ENCODE measurements around the gene ANO8.

ANO8 gene

DNA sequence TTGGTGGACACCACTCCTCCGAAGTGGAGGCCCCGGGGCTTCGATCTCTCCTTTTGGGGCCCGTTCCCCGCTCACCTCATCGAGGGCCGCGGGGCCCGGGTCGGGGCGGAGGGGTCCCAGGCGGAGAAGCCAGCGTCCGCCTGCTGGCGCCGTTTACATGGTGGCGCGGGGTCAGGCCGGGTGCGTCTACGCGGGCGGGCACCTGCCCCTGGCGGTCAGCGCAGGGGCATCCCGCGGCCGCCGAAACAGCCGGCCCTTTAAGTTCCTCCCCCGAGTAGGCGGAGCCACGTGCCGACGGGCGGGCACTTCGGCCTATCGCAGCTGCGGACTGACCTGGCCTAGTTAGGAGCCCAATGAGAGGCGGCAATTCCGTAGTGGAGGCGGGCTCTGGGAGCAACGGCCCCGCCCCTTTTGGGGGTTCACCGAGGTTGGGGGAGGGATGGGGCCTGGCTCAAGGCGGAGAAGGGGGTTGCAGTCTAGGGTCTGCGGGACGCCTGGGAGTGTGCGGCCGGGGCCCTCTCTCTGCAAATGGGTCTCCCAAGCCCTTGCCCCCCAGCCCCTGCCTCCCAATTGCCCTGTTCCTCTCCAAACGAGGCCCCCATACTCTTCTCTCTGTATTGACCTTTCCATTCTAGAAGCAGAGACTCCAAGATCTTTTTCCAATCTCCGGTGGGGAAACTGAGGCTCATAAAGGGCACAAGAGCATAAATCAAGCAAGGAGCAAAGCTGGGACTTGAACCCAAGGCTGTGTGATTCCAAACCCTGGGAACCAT is 31.3 kb downstream of the ANO8 start, which contains the start of gene ABHD8:
TSS of gene ABHD8 (minus strand) at position 259 of the 773 bp plus-strand sequence. CDS start 1,809 bp downstream, outside the sequence.
- H4K8ac ChIP-seq (ENCODE audit: low read depth, low read length): no peak within 1 kb of the TSS
- DNase-seq (ENCODE audit: low spot score): peak; percentile 96
- H3K79me1 ChIP-seq (ENCODE audit: low read depth, low read length): peaks cover 4% of the 10 kb centered on the region
- H3K4ac ChIP-seq (ENCODE audit: low read length): no peak within 1 kb of the TSS
- H3K18ac ChIP-seq (ENCODE audit: low read length): peak within 1 kb of the TSS; percentile 98
- peak within 1 kb of the TSS; percentile 94 for H3K4me2 ChIP-seq (ENCODE audit: insufficient read depth, low read length, poor library complexity, severe bottlenecking)
- H2AK5ac ChIP-seq (ENCODE audit: low read depth, low read length): peak within 1 kb of the TSS; percentile 97
- peak within 1 kb of the TSS; percentile 86 for H2BK15ac ChIP-seq (ENCODE audit: low read length)
- peak within 1 kb of the TSS; percentile 60 to 83 for H3K4me3 ChIP-seq (ENCODE audit: low read length in 2 of 2)
- H2BK12ac ChIP-seq (ENCODE audit: low read length): no peak within 1 kb of the TSS
- H3K9me3 ChIP-seq (replicated peaks in 1 of 2; ENCODE audit: control insufficient read depth in 2 of 2, insufficient read depth in 1 of 2, low read depth in 1 of 2, low read length in 2 of 2): peaks cover 0 to 2% of the 10 kb centered on the region in 2 donors
- peak within 1 kb of the TSS; percentile 65 for H2BK120ac ChIP-seq (ENCODE audit: low read depth, low read length)
- peak within 1 kb of the TSS; percentile 48 for H3K23ac ChIP-seq (ENCODE audit: low read depth, low read length, poor library complexity)
- H3K14ac ChIP-seq (ENCODE audit: low read length): peak within 1 kb of the TSS; percentile 63
- H2AFZ ChIP-seq (ENCODE audit: low read length): peak within 1 kb of the TSS; percentile 87
- peaks cover 11 to 14% of the 10 kb centered on the region in 2 donors for H3K4me1 ChIP-seq (ENCODE audit: control insufficient read depth in 2 of 2, insufficient read depth in 1 of 2, low read depth in 1 of 2, low read length in 2 of 2)
- WGBS, 2 donors (ENCODE audit: extremely low coverage in 2 of 2, insufficient read length in 2 of 2, insufficient replicate concordance in 1 of 2): no CpG with 5 or more reads among the region's 52 CpGs
- H2BK5ac ChIP-seq (ENCODE audit: low read length): peak within 1 kb of the TSS; percentile 98
- no peaks in the 10 kb centered on the region for H3K27me3 ChIP-seq (ENCODE audit: control insufficient read depth in 3 of 3, insufficient read depth in 3 of 3, low read depth in 1 of 3, low read length in 3 of 3)
- peaks cover 2 to 13% of the 10 kb centered on the region in 2 donors for H3K36me3 ChIP-seq (replicated peaks in 1 of 2; ENCODE audit: control insufficient read depth in 2 of 2, insufficient read depth in 2 of 2, low read length in 2 of 2)
- H3K9ac ChIP-seq (ENCODE audit: low read depth, low read length, poor library complexity): peak within 1 kb of the TSS; percentile 89
- H3K27ac ChIP-seq (replicated peaks; ENCODE audit: low read length): no peak within 1 kb of the TSS
- no peak within 1 kb of the TSS for H4K91ac ChIP-seq (ENCODE audit: low read depth, low read length, poor library complexity)

DNA sequence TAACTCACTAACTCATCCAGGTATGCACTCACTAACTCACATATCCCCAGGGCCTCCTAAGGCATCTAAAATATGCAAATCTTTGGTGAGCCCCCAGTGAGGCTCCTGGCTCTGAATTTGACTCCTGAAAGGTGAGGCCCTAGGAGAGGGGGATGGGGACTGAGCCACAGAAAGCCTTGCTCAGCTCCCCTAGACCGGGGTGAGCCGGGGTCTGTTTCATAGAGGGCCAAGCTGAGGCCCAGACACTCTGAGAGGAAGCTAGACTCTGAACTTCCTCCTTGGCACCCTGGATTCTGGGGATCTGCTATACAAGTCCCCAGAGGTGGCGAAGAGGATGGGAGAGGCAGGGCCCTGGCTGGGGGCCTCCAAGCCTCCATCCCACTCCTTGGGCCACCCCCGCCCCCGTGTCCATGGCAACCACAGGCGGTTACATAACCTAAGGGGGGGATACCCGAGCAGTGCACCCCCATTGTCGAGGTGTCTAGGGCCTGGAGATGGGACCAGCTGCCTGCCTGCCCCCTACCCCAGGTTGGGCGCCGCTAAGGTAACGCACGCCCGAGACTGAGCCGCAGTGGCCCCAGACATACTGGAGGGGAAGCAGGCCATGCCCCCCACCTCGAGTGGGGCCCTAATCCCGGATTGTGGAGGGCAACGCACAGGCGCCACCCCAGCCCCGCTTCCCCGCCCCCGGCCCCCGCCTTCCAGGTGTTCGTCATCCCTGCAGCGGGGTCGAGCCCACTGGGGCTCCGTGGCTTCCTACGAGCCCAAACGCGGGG is 32.1 kb downstream of the ANO8 start:
- peak overlapping the region; percentile 98 for H2BK5ac ChIP-seq (ENCODE audit: low read length)
- peak overlapping the region; percentile 65 for H2BK120ac ChIP-seq (ENCODE audit: low read depth, low read length)
- H3K27ac ChIP-seq (replicated peaks; ENCODE audit: low read length): no peak overlapping the region
- no peak overlapping the region for H2BK12ac ChIP-seq (ENCODE audit: low read length)
- H3K4me2 ChIP-seq (ENCODE audit: insufficient read depth, low read length, poor library complexity, severe bottlenecking): peak overlapping the region; percentile 94
- H3K14ac ChIP-seq (ENCODE audit: low read length): peak overlapping the region; percentile 63
- H3K23ac ChIP-seq (ENCODE audit: low read depth, low read length, poor library complexity): peak overlapping the region; percentile 48
- H2AFZ ChIP-seq (ENCODE audit: low read length): peak overlapping the region; percentile 87
- H4K91ac ChIP-seq (ENCODE audit: low read depth, low read length, poor library complexity): no peak overlapping the region
- H3K36me3 ChIP-seq (replicated peaks in 1 of 2; ENCODE audit: control insufficient read depth in 2 of 2, insufficient read depth in 2 of 2, low read length in 2 of 2): peaks cover 4 to 17% of the 10 kb centered on the region in 2 donors
- no peak overlapping the region for H4K8ac ChIP-seq (ENCODE audit: low read depth, low read length)
- H2BK15ac ChIP-seq (ENCODE audit: low read length): peak overlapping the region; percentile 86
- H2AK5ac ChIP-seq (ENCODE audit: low read depth, low read length): peak overlapping the region; percentile 97
- H3K9ac ChIP-seq (ENCODE audit: low read depth, low read length, poor library complexity): peak overlapping the region; percentile 89
- DNase-seq (ENCODE audit: low spot score): no peak
- H3K79me1 ChIP-seq (ENCODE audit: low read depth, low read length): peaks cover 7% of the 10 kb centered on the region
- peaks cover 2 to 6% of the 10 kb centered on the region in 2 donors for H3K9me3 ChIP-seq (replicated peaks in 1 of 2; ENCODE audit: control insufficient read depth in 2 of 2, insufficient read depth in 1 of 2, low read depth in 1 of 2, low read length in 2 of 2)
- no CpG with 5 or more reads among the region's 29 CpGs for WGBS, 2 donors (ENCODE audit: extremely low coverage in 2 of 2, insufficient read length in 2 of 2, insufficient replicate concordance in 1 of 2)
- no peaks in the 10 kb centered on the region for H3K27me3 ChIP-seq (ENCODE audit: control insufficient read depth in 3 of 3, insufficient read depth in 3 of 3, low read depth in 1 of 3, low read length in 3 of 3)
- H3K4me1 ChIP-seq (ENCODE audit: control insufficient read depth in 2 of 2, insufficient read depth in 1 of 2, low read depth in 1 of 2, low read length in 2 of 2): peaks cover 11 to 14% of the 10 kb centered on the region in 2 donors
- H3K18ac ChIP-seq (ENCODE audit: low read length): peak overlapping the region; percentile 98
- no peak overlapping the region for H3K4ac ChIP-seq (ENCODE audit: low read length)
- peak overlapping the region; percentile 60 to 83 for H3K4me3 ChIP-seq (ENCODE audit: low read length in 2 of 2)

DNA sequence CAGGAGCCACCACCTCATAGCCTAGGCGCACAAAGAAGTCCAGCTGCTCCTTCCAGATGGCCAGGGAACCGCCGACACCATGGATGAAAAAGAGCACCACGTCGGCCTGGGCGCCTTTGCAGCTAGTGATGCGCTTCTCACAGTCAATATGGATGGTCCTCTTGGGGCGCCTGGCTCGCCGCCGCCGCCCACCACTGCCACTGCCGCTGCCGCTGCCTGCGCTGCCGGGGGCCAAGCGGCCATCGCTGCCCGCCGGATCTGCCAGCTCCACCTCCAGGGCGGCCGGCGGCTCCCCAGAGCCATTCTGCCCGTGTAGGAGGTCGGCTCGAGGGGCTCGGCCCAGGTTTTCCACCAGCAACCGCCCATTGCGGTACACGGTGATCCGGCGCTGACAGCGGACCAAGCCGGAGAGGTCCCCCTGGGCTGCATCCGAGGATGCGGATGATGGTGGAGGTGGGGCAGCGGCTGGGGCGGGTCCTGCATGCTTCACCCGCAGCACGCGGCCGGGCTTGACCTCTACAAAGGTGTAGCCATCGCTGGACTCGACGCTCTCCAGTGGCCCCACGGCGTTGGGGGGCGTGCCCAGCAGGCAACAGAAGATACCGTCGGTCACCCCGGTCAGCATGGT is 33.5 kb downstream of the ANO8 start:
- H2BK5ac ChIP-seq (ENCODE audit: low read length): peak overlapping the region; percentile 56
- no CpG with 5 or more reads among the region's 51 CpGs for WGBS, 2 donors (ENCODE audit: extremely low coverage in 2 of 2, insufficient read length in 2 of 2, insufficient replicate concordance in 1 of 2)

More for the DNA sequence above, 33.5 kb downstream of the ANO8 start:
- H3K14ac ChIP-seq (ENCODE audit: low read length): no peak overlapping the region
- peak overlapping the region; percentile 49 for H2BK12ac ChIP-seq (ENCODE audit: low read length)
- peaks cover 4% of the 10 kb centered on the region for H3K79me1 ChIP-seq (ENCODE audit: low read depth, low read length)
- no peaks in the 10 kb centered on the region for H3K27me3 ChIP-seq (ENCODE audit: control insufficient read depth in 3 of 3, insufficient read depth in 3 of 3, low read depth in 1 of 3, low read length in 3 of 3)
- peaks cover 7 to 25% of the 10 kb centered on the region in 2 donors for H3K36me3 ChIP-seq (replicated peaks in 1 of 2; ENCODE audit: control insufficient read depth in 2 of 2, insufficient read depth in 2 of 2, low read length in 2 of 2)
- no peak overlapping the region for H4K91ac ChIP-seq (ENCODE audit: low read depth, low read length, poor library complexity)
- H3K23ac ChIP-seq (ENCODE audit: low read depth, low read length, poor library complexity): no peak overlapping the region
- peak overlapping the region; percentile 13 for H3K18ac ChIP-seq (ENCODE audit: low read length)
- H3K9ac ChIP-seq (ENCODE audit: low read depth, low read length, poor library complexity): peak overlapping the region; percentile 38
- H3K4ac ChIP-seq (ENCODE audit: low read length): no peak overlapping the region
- H2AK5ac ChIP-seq (ENCODE audit: low read depth, low read length): no peak overlapping the region
- no peak overlapping the region for H2AFZ ChIP-seq (ENCODE audit: low read length)
- no peak overlapping the region for H3K4me3 ChIP-seq (ENCODE audit: low read length in 2 of 2)
- DNase-seq (ENCODE audit: low spot score): no peak
- no peak overlapping the region for H2BK120ac ChIP-seq (ENCODE audit: low read depth, low read length)
- peaks cover 11 to 12% of the 10 kb centered on the region in 2 donors for H3K4me1 ChIP-seq (ENCODE audit: control insufficient read depth in 2 of 2, insufficient read depth in 1 of 2, low read depth in 1 of 2, low read length in 2 of 2)
- no peak overlapping the region for H3K4me2 ChIP-seq (ENCODE audit: insufficient read depth, low read length, poor library complexity, severe bottlenecking)
- H4K8ac ChIP-seq (ENCODE audit: low read depth, low read length): no peak overlapping the region
- H3K9me3 ChIP-seq (replicated peaks in 1 of 2; ENCODE audit: control insufficient read depth in 2 of 2, insufficient read depth in 1 of 2, low read depth in 1 of 2, low read length in 2 of 2): peaks cover 4 to 6% of the 10 kb centered on the region in 2 donors
- no peak overlapping the region for H3K27ac ChIP-seq (replicated peaks; ENCODE audit: low read length)
- H2BK15ac ChIP-seq (ENCODE audit: low read length): peak overlapping the region; percentile 26
